BLaER1 treated with 17β-estradiol and CSF1 and Interleukin-3, amounts not matched to agents 10 nM and 100 nM (cell line): Measurements from ENCODE around the gene SSC5D.
"Not testable (repeated sequence)": the region's sequence is repeated elsewhere in the genome, so short reads cannot be mapped to it uniquely, and the experiment has no call there.

Experiments
- H3K27ac ChIP-seq, 11 experiments: shearing (Covaris generic); formaldehyde crosslinking; 2 replicates each; pipeline ENCODE4 v1.8.1; 2022
- H3K27me3 ChIP-seq, 11 experiments: shearing (Covaris generic); formaldehyde crosslinking; 2 replicates each; pipeline ENCODE4 v1.8.1; 2022
- H3K36me3 ChIP-seq, 11 experiments: shearing (Covaris generic); formaldehyde crosslinking; 2 replicates each; pipeline ENCODE4 v1.8.1; 2022
- H3K4me1 ChIP-seq, 10 experiments: shearing (Covaris generic); formaldehyde crosslinking; 2 replicates each; pipeline ENCODE4 v1.8.1; 2022
- H3K4me2 ChIP-seq, 11 experiments: shearing (Covaris generic); formaldehyde crosslinking; 2 replicates each; pipeline ENCODE4 v1.8.1; 2022
- H3K4me3 ChIP-seq, 10 experiments: shearing (Covaris generic); formaldehyde crosslinking; 2 replicates each; pipeline ENCODE4 v1.8.1; 2022
- H3K9ac ChIP-seq, 11 experiments: shearing (Covaris generic); formaldehyde crosslinking; 2 replicates each; pipeline ENCODE4 v1.8.1; 2022
- H3K9me3 ChIP-seq, 11 experiments: shearing (Covaris generic); formaldehyde crosslinking; replicated peaks in 1 of 11; 2 replicates each; pipeline ENCODE4 v1.8.1; 2022
- H4K20me1 ChIP-seq, 11 experiments: shearing (Covaris generic); formaldehyde crosslinking; 2 replicates each; pipeline ENCODE4 v1.8.1; 2022
- Cebpa-rat ChIP-seq, 11 experiments: shearing (Covaris generic); IDR thresholded peaks; 2 replicates each; pipeline ENCODE4 v1.8.1; 2022

SSC5D gene

GRCh38 chr19:55492362-55492944, 4.2 kb downstream of the SSC5D start:
- Histone ChIP-seq H4K20me1 (peaks cover 0 to 4% (median 0%) of the 10 kb centered on the region in 11 experiments; a peak in 2 of 22 replicates), H3K4me1 (peaks cover 10 to 49% (median 30%) of the 10 kb centered on the region in 10 experiments)

GRCh38 chr19:55493052-55493644, 4.9 kb downstream of the SSC5D start:
- Histone ChIP-seq H3K4me3 (no peak overlapping the region), H3K27me3 (no peaks in the 10 kb centered on the region), H3K4me2 (no peak overlapping the region), H3K4me1 (peaks cover 5 to 44% (median 24%) of the 10 kb centered on the region in 10 experiments), H4K20me1 (no peaks in the 10 kb centered on the region), H3K27ac (no peak overlapping the region), H3K9ac (no peak overlapping the region), H3K36me3 (no peaks in the 10 kb centered on the region), H3K9me3 (no peaks in the 10 kb centered on the region)
- TF ChIP-seq Cebpa-rat (IDR thresholded peaks at IDR 0.05): no peak

More at GRCh38 chr19:55492362-55492944, 4.2 kb downstream of the SSC5D start:
- Histone ChIP-seq H3K36me3 (no peaks in the 10 kb centered on the region), H3K27ac (no peak overlapping the region), H3K4me3 (no peak overlapping the region), H3K4me2 (no peak overlapping the region), H3K27me3 (no peaks in the 10 kb centered on the region), H3K9me3 (no peaks in the 10 kb centered on the region), H3K9ac (no peak overlapping the region)
- TF ChIP-seq Cebpa-rat (IDR thresholded peaks at IDR 0.05): no peak

- Histone ChIP-seq H3K9ac (0 out of 22 replicates have a peak overlapping the region, but pooled peaks of 1 of the 11 experiments have one; percentile 10), H3K36me3 (no peaks in the 10 kb centered on the region), H3K9me3 (no peaks in the 10 kb centered on the region), H3K4me3 (no peak overlapping the region), H3K27ac (no peak overlapping the region), H3K4me2 (peak overlapping the region in 2 of 11 experiments; percentile 32 to 41; a peak in 1 of 22 replicates), H3K27me3 (no peaks in the 10 kb centered on the region), H3K4me1 (peaks cover 5 to 39% (median 19%) of the 10 kb centered on the region in 10 experiments), H4K20me1 (no peaks in the 10 kb centered on the region)
- TF ChIP-seq Cebpa-rat (IDR thresholded peaks at IDR 0.05): no peak
These were observed 5.5 kb downstream of the SSC5D start for GRCh38 chr19:55493645-55494171.

- Histone ChIP-seq H3K4me1 (peaks cover 6 to 35% (median 16%) of the 10 kb centered on the region in 10 experiments), H3K36me3 (no peaks in the 10 kb centered on the region), H3K27me3 (no peaks in the 10 kb centered on the region), H3K4me2 (peak overlapping the region in 4 of 11 experiments; percentile 7 to 41 (median 20); a peak in 4 of 22 replicates), H3K9ac (0 out of 22 replicates have a peak overlapping the region, but pooled peaks of 1 of the 11 experiments have one; percentile 10), H4K20me1 (no peaks in the 10 kb centered on the region), H3K9me3 (no peaks in the 10 kb centered on the region), H3K27ac (no peak overlapping the region), H3K4me3 (no peak overlapping the region)
- TF ChIP-seq Cebpa-rat (IDR thresholded peaks at IDR 0.05): no peak
These were observed 6.0 kb downstream of the SSC5D start for GRCh38 chr19:55494172-55494761.

GRCh38 chr19:55495646-55496349, 7.6 kb downstream of the SSC5D start:
- no peaks in the 10 kb centered on the region for H3K9me3 ChIP-seq
- H3K4me3 ChIP-seq: no peak overlapping the region
- no peaks in the 10 kb centered on the region for H4K20me1 ChIP-seq
- H3K9ac ChIP-seq: no peak overlapping the region
- no peaks in the 10 kb centered on the region for H3K27me3 ChIP-seq
- no peak overlapping the region for H3K27ac ChIP-seq
- no peak overlapping the region for H3K4me2 ChIP-seq
- H3K36me3 ChIP-seq: no peaks in the 10 kb centered on the region
- peaks cover 8 to 35% (median 16%) of the 10 kb centered on the region in 10 experiments; a peak in 18 of 20 replicates for H3K4me1 ChIP-seq
- no peak for TF ChIP-seq Cebpa-rat (IDR thresholded peaks at IDR 0.05)

- H3K9ac ChIP-seq: peak overlapping the region in 1 of 11 experiments; percentile 13; a peak in 1 of 22 replicates
- H3K27me3 ChIP-seq, H4K20me1 ChIP-seq, H3K9me3 ChIP-seq, H3K4me3 ChIP-seq, H3K27ac ChIP-seq, H3K36me3 ChIP-seq, H3K4me2 ChIP-seq: not testable (repeated sequence)
- peaks cover 7 to 32% (median 14%) of the 10 kb centered on the region in 10 experiments; a peak in 18 of 20 replicates for H3K4me1 ChIP-seq
These were observed 8.6 kb downstream of the SSC5D start for GRCh38 chr19:55496820-55497219.

- no peaks in the 10 kb centered on the region for H3K36me3 ChIP-seq
- no peak for TF ChIP-seq Cebpa-rat (IDR thresholded peaks at IDR 0.05)
- H4K20me1 ChIP-seq: no peaks in the 10 kb centered on the region
- no peak overlapping the region for H3K27ac ChIP-seq
- no peaks in the 10 kb centered on the region for H3K9me3 ChIP-seq
- no peak overlapping the region for H3K4me3 ChIP-seq
- peaks cover 7 to 30% (median 14%) of the 10 kb centered on the region in 10 experiments; a peak in 18 of 20 replicates for H3K4me1 ChIP-seq
- no peaks in the 10 kb centered on the region for H3K27me3 ChIP-seq
- H3K9ac ChIP-seq: no peak overlapping the region
- no peak overlapping the region for H3K4me2 ChIP-seq
These were observed 9.5 kb downstream of the SSC5D start for GRCh38 chr19:55497763-55498162.

- no peak overlapping the region for H3K9ac ChIP-seq
- H4K20me1 ChIP-seq: no peaks in the 10 kb centered on the region
- peaks cover 10 to 32% (median 16%) of the 10 kb centered on the region in 10 experiments for H3K4me1 ChIP-seq
- no peak for TF ChIP-seq Cebpa-rat (IDR thresholded peaks at IDR 0.05)
- peaks cover 0 to 3% (median 0%) of the 10 kb centered on the region in 11 experiments; a peak in 1 of 22 replicates for H3K9me3 ChIP-seq
- no peak overlapping the region for H3K4me3 ChIP-seq
- H3K27me3 ChIP-seq: no peaks in the 10 kb centered on the region
- peak overlapping the region in 1 of 11 experiments; percentile 7; a peak in 1 of 22 replicates for H3K4me2 ChIP-seq
- H3K36me3 ChIP-seq: no peaks in the 10 kb centered on the region
- H3K27ac ChIP-seq: no peak overlapping the region
These were observed 10.1 kb downstream of the SSC5D start for GRCh38 chr19:55498246-55498840.
